ENCODE measurements around the gene LCE3B.

LCE3B gene

GRCh38 chr1:152663098-152663497 is 49.5 kb downstream of the LCE3B start, which contains the start of gene LCE2D:
Gene LCE2D (plus strand): TSS chr1:152663380. CDS start chr1:152664106, 726 bp downstream.
- no peak for DNase-seq

All from MV-4-11 (cell line).